GM04503 (cell line): Measurements from ENCODE around the gene CTSW.

Experiments used
- DNase-seq: peaks from one replicate; pipeline ENCODE4 v3.0.0-alpha.2; 2012; ENCODE audit warnings: low read depth

CTSW gene

GRCh38 chr11:65931773-65932557, 52.3 kb downstream of the CTSW start:
- no peak for DNase-seq

DNA sequence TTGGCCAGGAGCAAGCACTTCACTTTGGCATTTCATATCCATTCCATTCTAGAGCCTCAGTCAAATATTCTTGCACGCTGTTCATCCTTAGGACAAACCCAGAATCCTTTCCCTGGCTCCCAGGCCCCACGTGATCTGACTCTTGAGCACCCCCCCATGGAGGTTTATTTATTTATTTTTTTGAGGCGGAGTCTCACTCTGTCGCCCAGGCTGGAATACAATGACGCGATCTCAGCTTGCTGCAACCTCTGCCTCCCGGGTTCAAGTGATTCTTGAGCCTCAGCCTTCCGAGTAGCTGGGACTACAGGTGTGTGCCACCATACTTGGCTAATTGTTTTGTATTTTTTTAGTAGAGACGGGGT, 52.9 kb downstream of the CTSW start:
- no peak for DNase-seq
